ENCODE results near the gene MAST1.

- TF ChIP-seq POLR2A (IDR thresholded peaks at IDR 0.05) (no peak), CTCF (IDR thresholded peaks at IDR 0.05) (no peak)
These were observed 28.3 kb downstream of the MAST1 start for GRCh38 chr19:12866416-12867119.
